HG03066 (cell line): ENCODE measurements around the gene SH3RF1.
"Not testable (repeated sequence)": the region's sequence is repeated elsewhere in the genome, so short reads cannot be mapped to it uniquely, and the experiment has no call there.

Experiments
- ATAC-seq: cut with Tn5 transposase; IDR thresholded peaks from one replicate; pipeline ENCODE4 v1.9.1; 2021; ENCODE audit warnings: low read depth; ENCODE audit not compliant: unreplicated experiment

SH3RF1 gene

DNA sequence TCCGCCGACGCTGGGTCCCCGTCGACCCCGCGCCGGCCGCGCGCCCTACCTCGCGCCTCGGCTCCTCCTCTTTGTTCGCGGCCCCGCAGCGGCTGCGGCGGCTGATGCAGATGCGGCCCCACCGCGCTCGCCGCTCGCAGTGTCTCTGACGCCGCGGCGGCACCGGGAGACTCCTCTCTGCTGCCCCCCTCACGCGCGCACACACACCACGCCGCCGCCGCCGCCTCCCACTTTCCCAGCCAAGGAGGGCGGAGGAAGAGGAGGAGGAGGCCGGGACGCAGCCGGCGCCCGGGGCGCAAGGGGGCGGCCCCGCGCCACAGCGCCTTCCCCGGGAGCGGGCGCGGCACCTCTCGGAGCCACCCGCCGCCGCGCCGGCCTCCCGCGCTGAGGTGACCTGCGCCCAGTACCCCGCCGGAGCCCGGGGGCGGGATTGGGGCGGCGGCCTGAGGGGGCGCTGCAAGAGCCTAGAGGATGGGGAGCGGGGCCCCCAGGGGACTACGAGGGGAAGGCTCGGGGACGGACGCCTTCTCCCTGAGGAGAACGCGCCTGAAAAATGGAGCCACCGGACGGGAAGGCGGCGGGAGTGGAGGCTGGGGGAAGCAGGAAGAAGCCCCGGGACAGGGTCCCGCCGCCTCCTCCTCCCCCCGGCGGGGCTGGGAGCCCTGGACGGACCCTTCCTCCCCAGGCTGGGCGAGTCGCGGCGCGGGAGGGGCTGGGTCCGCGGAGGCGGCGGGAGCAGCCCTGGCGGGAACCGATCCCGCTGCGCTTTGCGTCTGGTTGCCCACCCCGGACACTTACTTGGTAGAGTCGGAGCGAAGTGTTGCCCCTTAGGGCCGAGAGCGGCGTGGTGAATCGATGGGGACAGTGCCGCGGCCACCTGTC is at the start of gene SH3RF1:
Gene SH3RF1, minus strand, starts transcription at position 147 of the 882 bp plus-strand sequence. CDS start 1,744 bp downstream, outside the sequence.
- peak; percentile 63 for ATAC-seq

DNA sequence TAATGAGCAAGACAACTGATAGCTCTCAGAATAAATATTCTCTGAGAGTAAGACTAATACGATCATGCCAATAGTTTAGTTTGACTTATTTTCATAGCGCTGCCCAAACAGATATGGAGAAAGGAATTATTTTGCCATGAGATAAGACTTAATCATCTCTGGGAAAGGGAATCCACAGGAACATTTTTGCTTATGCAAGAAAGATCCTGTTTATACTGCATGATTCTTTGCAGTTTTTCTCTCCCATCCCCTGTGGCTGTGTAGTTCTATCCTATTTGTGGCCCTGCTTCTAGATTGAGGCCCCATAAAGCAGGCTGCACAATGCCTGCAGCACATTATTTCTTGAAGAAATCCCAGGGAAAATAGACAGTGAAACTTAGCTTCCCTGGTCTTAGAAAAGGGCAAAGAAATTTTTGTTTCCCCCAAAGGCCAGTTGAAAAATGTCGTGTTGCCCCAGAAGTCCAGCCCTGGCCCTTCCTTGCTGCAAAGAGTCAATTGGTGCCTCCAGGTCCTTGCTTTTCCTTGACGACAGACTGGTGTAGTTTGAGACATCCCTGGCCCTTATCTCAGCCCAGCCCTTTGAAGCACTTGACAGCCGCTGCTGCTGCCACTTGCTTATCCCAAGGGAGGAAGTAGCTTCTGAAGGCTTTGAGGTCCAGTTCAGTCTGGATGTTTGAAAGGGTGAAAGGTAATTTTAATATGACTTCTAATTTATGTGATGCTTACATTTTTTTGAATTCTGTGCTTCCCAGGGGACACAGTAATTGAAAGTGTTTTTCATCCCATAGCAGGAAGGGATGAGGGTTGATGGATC is 45.0 kb upstream of the SH3RF1 start:
- ATAC-seq, result no peak

- ATAC-seq, result no peak
Observed at GRCh38 chr4:169314906-169315305, 44.1 kb upstream of the SH3RF1 start.

GRCh38 chr4:169313732-169314131 is 43.0 kb upstream of the SH3RF1 start:
- ATAC-seq, result no peak

- ATAC-seq, result no peak
Observed at GRCh38 chr4:169312690-169313422, 42.1 kb upstream of the SH3RF1 start.

GRCh38 chr4:169311643-169312365 is 41.0 kb upstream of the SH3RF1 start:
- ATAC-seq, result no peak

- ATAC-seq, result no peak
Observed at GRCh38 chr4:169309326-169309967, 38.7 kb upstream of the SH3RF1 start.

- ATAC-seq, result no peak
Observed at GRCh38 chr4:169307576-169307975, 36.8 kb upstream of the SH3RF1 start.

DNA sequence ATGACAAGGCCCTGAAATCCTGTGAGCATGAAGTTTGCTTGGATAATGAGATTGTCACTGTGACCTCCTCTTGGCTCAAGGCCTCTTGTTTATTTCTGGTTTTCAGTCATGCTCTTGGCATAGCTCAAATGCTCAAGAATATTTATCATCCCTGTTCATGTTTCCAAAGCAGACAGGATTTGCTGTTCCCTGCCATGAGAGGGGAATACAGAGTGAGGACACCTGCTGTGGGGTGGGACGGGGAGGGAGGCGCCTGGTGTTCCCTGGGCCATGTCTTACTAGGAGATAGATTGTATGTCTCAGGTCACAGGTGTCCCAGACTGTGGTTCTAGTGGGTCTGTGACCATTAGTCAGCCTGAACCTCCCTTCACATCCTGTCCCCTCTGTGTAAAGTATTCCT is 34.9 kb upstream of the SH3RF1 start:
- ATAC-seq, result no peak

DNA sequence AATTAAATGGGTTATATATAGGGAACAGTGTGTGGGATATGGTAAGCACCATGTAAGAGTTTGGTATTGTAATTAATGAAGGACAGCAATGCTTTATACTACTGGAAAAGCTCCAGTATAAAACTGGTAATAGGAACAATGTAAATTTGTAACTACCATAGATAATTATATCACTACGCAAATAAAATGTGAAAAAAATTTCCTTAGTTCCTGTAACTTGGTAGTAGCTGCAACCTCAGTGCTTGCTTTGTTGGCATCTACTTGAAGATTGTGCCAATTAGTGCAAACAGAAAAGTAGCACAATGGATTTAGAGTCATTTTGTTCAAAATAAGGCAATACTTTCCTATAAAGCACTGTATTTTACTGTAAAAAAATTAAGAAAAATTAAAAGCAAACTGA is 34.4 kb upstream of the SH3RF1 start:
- ATAC-seq, result no peak

- ATAC-seq, result no peak
Observed at GRCh38 chr4:169295822-169296221, 25.1 kb upstream of the SH3RF1 start.

GRCh38 chr4:169293343-169294176 is 22.8 kb upstream of the SH3RF1 start:
- peak; percentile 81 for ATAC-seq

DNA sequence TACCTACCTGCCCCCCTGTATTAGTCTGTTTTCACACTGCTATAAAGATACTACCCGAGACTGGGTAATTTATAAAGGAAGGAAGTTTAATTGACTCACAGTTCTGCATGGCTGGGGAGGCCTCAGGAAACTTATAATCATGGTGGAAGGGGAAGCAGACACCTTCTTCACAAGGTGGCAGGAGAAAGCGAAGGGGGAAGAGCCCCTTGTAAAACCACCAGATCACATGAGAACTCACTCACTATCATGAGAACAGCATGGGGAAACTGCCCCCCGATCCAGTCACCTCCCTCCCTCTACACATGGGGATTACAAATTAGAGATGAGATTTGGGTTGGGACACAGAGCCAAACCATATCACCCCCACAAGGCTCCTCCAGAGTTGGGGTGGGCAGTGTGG is 17.2 kb upstream of the SH3RF1 start:
- not testable (repeated sequence) for ATAC-seq

GRCh38 chr4:169286562-169287301 is 16.0 kb upstream of the SH3RF1 start:
- ATAC-seq, result no peak

DNA sequence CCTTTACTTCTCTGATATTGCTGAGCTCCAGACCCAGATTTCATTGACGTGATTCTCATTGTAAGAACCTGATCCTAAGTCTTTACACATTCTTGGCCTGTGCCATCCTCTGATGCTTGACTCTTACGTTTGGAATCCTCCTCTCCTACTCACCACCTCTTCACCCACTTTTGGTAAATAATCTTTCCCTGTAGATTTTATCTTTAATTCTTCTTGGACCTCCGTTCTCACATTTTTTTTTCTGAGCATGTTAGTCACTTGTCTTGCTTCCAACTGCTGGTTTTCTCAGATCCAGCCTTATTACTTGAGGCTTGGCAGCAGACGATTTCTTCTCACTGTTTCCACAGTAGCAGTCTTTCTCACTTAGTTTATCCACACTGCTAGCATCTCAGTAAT is 12.4 kb upstream of the SH3RF1 start:
- no peak for ATAC-seq

GRCh38 chr4:169282429-169283113 is 11.8 kb upstream of the SH3RF1 start:
- ATAC-seq, result no peak

DNA sequence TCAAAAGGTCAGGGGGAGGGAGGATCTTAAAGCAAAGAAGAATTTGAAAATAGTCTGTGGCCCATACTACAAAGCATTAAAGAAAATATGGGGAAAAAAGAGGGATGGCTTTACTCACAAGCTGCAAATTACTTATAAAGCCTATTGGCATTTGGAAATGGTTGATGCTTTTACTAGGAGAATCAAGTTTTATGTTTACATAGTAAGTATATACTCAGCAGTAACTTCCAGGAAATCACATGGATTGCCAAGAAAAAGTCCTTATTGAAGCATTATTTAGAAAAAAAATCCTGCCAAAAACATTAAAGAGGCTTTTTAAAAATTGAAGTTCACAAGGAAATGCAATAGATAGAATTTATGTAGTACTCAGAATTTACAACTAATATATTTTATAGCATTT is 8.4 kb upstream of the SH3RF1 start:
- no peak for ATAC-seq

GRCh38 chr4:169278624-169279023 is 7.9 kb upstream of the SH3RF1 start:
- ATAC-seq, result no peak
